ENCODE results near the gene ITPRID2. TPM values are rescaled to one million over a fixed set of nuclear protein-coding genes. Genes with fewer than 3 reads are reported as not detected.

ITPRID2 gene
- total and polyA plus RNA-seq, 2 of the 4 experiments (the other 2 are of a cell fraction) = 74.1 to 187 TPM

- no peak overlapping the region for H3K14ac ChIP-seq (replicated peaks; ENCODE audit: low read depth, low read length)
- H4K20me1 ChIP-seq (ENCODE audit: insufficient read depth, low read length) = no peaks in the 10 kb centered on the region
- H2AK5ac ChIP-seq (ENCODE audit: low read depth, low read length) = no peak overlapping the region
- dilution Hi-C loops (cut with HindIII; ENCODE audit: low sequenced_read_pairs, unreplicated experiment) (no loop called here), in situ Hi-C loops (cut with MboI; ENCODE audit: low sequenced_read_pairs) (no loop called here), intact Hi-C loops (cut with micrococcal nuclease) (no loop called here)
- no peak overlapping the region for H4K8ac ChIP-seq (ENCODE audit: low read depth in 2 of 2, low read length in 2 of 2)
- ChIA-PET POLR2A (ENCODE audit: unreplicated experiment) (no interaction called here), CTCF (interaction anchor here (0.7 kb wide), 1 partner anchor 165 kb away, joined by 4 read pairs; no protein-coding TSS in a partner anchor)
- H3K4ac ChIP-seq (ENCODE audit: low read depth, low read length) = no peak overlapping the region
- no peak overlapping the region for H3K4me2 ChIP-seq (ENCODE audit: low read depth, low read length)
- no peak overlapping the region for H2BK120ac ChIP-seq (ENCODE audit: low read depth, low read length)
- H3K4me1 ChIP-seq (ENCODE audit: control insufficient read depth, insufficient read depth, low read length) = no peaks in the 10 kb centered on the region
- no peaks in the 10 kb centered on the region for H3K36me3 ChIP-seq (ENCODE audit: control insufficient read depth, insufficient read depth, low read length)
- H2AK9ac ChIP-seq (replicated peaks; ENCODE audit: low read depth, low read length, poor library complexity) = no peak overlapping the region
- no peak overlapping the region for H2BK5ac ChIP-seq (ENCODE audit: low read depth, low read length, poor library complexity, severe bottlenecking)
- no peak overlapping the region for H4K5ac ChIP-seq (ENCODE audit: low read depth, low read length)
- H3K9ac ChIP-seq (ENCODE audit: low read depth, low read length) = no peak overlapping the region
- H3K27ac ChIP-seq (ENCODE audit: insufficient read depth, low read length) = no peak overlapping the region
- H2BK15ac ChIP-seq (ENCODE audit: low read depth, low read length) = no peak overlapping the region
- H3K23ac ChIP-seq (ENCODE audit: low read depth, low read length) = no peak overlapping the region
- DNase-seq (no peak), ATAC-seq (ENCODE audit: low read depth) (no peak)
- TF ChIP-seq CHD1 (IDR thresholded peaks at IDR 0.05; ENCODE audit: low read depth, low read length) (no peak), BHLHE40 (IDR thresholded peaks at IDR 0.05; ENCODE audit: low read depth, low read length) (no peak), USF2 (IDR thresholded peaks at IDR 0.05; ENCODE audit: low read depth, low read length) (no peak), MAZ (IDR thresholded peaks at IDR 0.05; ENCODE audit: borderline replicate concordance, low read depth, low read length) (no peak), MXI1 (IDR thresholded peaks at IDR 0.05; ENCODE audit: borderline replicate concordance, low read depth, low read length) (no peak), RAD21 (IDR thresholded peaks at IDR 0.05; ENCODE audit: low read length) (no peak), SMC3 (IDR thresholded peaks at IDR 0.05; ENCODE audit: low read depth, low read length) (no peak), CEBPB (IDR thresholded peaks at IDR 0.05; ENCODE audit: low read depth, low read length) (no peak), NFE2L2 (IDR thresholded peaks at IDR 0.05; ENCODE audit: low read depth, low read length) (no peak), MAFK (IDR thresholded peaks at IDR 0.05; ENCODE audit: low read depth, low read length) (no peak), RFX5 (IDR thresholded peaks at IDR 0.05; ENCODE audit: low read depth, low read length) (no peak), RCOR1 (IDR thresholded peaks at IDR 0.05; ENCODE audit: insufficient replicate concordance, low read length) (no peak), FOS (IDR thresholded peaks at IDR 0.05; ENCODE audit: low read depth, low read length) (no peak), POLR2A (IDR thresholded peaks at IDR 0.05; ENCODE audit: low read depth, low read length) (no peak)
- H4K91ac ChIP-seq (ENCODE audit: insufficient read depth, low read depth, low read length) = no peak overlapping the region
- WGBS, 2 experiments (ENCODE audit: extremely low coverage in 2 of 2, insufficient read length in 1 of 2) = no CpG with 5 or more reads among the region's 3 CpGs
- BruUV-seq (replicated peaks) = no TSS peak
- no peak overlapping the region for H3K56ac ChIP-seq (ENCODE audit: extremely low read depth, insufficient read depth, low read length)
- no peaks in the 10 kb centered on the region for H3K27me3 ChIP-seq (ENCODE audit: control insufficient read depth, insufficient read depth, low read length)
- H3K18ac ChIP-seq (ENCODE audit: low read depth, low read length) = no peak overlapping the region
- no peak overlapping the region for H3K4me3 ChIP-seq (ENCODE audit: insufficient read depth, low read depth, low read length)
- H3K9me3 ChIP-seq (ENCODE audit: control insufficient read depth, insufficient read depth, low read length) = no peaks in the 10 kb centered on the region
- H3K9me1 ChIP-seq (ENCODE audit: insufficient read depth, low read length) = no peaks in the 10 kb centered on the region
- H2AFZ ChIP-seq (replicated peaks; ENCODE audit: low read length, poor library complexity) = no peak overlapping the region
- no peak overlapping the region for H2BK20ac ChIP-seq (ENCODE audit: low read depth, low read length)
- no peaks in the 10 kb centered on the region for H3K79me1 ChIP-seq (ENCODE audit: low read depth in 1 of 2, low read length in 2 of 2)
These were observed 43.2 kb upstream of the ITPRID2 start for GRCh38 chr2:181848261-181848886.

Measured in IMR-90 (cell line).